Activated naive CD4-positive, alpha-beta T cell treated with anti-CD3 and anti-CD28 coated beads, Interleukin-2, amount 10 ng/mL, durations not matched to agents 7 days and 5 days (primary cell): ENCODE measurements around the gene SLC22A15.

Source experiments
- CTCF ChIA-PET: fragments of 350-600 bp; sonication (Branson Sonifier 250); formaldehyde crosslinking; loops from one replicate; lab custom pipeline; 2021; ENCODE audit warnings: antibody characterized with exemption; lab: Charles Lee
- DNase-seq: peaks from one replicate; pipeline ENCODE4 v3.0.0-alpha.2; 2020
- H3K27ac Mint-ChIP-seq: one replicate; pipeline ENCODE4 v1.8.0; 2021; ENCODE audit warnings: mild to moderate bottlenecking, moderate library complexity, mixed read lengths
- H3K27me3 Mint-ChIP-seq: one replicate; pipeline ENCODE4 v1.8.0; 2021; ENCODE audit warnings: mild to moderate bottlenecking, mixed read lengths
- H3K36me3 Mint-ChIP-seq: one replicate; pipeline ENCODE4 v1.8.0; 2021; ENCODE audit warnings: mixed read lengths
- H3K4me1 Mint-ChIP-seq: one replicate; pipeline ENCODE4 v1.8.0; 2021; ENCODE audit warnings: mixed read lengths
- H3K4me3 Mint-ChIP-seq: one replicate; pipeline ENCODE4 v1.8.0; 2021; ENCODE audit warnings: mild to moderate bottlenecking, moderate library complexity, mixed read lengths
- H3K9me3 Mint-ChIP-seq: one replicate; pipeline ENCODE4 v1.8.0; 2021; ENCODE audit warnings: mixed read lengths

Gene SLC22A15

GRCh38 chr1:115973154-115973553 lies 3.2 kb upstream of the SLC22A15 start:
- CTCF ChIA-PET: no interaction called here
- no peak for DNase-seq
- no peak overlapping the region for H3K4me3 Mint-ChIP-seq
- peaks cover 59% of the 10 kb centered on the region for H3K27me3 Mint-ChIP-seq
- no peaks in the 10 kb centered on the region for H3K36me3 Mint-ChIP-seq
- H3K27ac Mint-ChIP-seq: no peak overlapping the region
- no peaks in the 10 kb centered on the region for H3K9me3 Mint-ChIP-seq
- peaks cover 13% of the 10 kb centered on the region for H3K4me1 Mint-ChIP-seq

GRCh38 chr1:115975569-115976061 lies 698 bp upstream of the SLC22A15 start:
- Mint-ChIP-seq H3K27ac (no peak overlapping the region), H3K36me3 (no peaks in the 10 kb centered on the region), H3K27me3 (peaks cover 57% of the 10 kb centered on the region), H3K4me1 (peaks cover 13% of the 10 kb centered on the region), H3K4me3 (peak overlapping the region; percentile 82), H3K9me3 (no peaks in the 10 kb centered on the region)
- CTCF ChIA-PET: no interaction called here
- no peak for DNase-seq

GRCh38 chr1:115976921-115977498 lies 697 bp downstream of the SLC22A15 start:
- DNase-seq: no peak
- CTCF ChIA-PET: no interaction called here
- peaks cover 13% of the 10 kb centered on the region for H3K4me1 Mint-ChIP-seq
- H3K36me3 Mint-ChIP-seq: no peaks in the 10 kb centered on the region
- H3K27ac Mint-ChIP-seq: no peak overlapping the region
- H3K27me3 Mint-ChIP-seq: peaks cover 60% of the 10 kb centered on the region
- H3K9me3 Mint-ChIP-seq: no peaks in the 10 kb centered on the region
- H3K4me3 Mint-ChIP-seq: peak overlapping the region; percentile 67

- Mint-ChIP-seq H3K4me3 (peak overlapping the region; percentile 67), H3K27me3 (peaks cover 56% of the 10 kb centered on the region), H3K4me1 (peaks cover 13% of the 10 kb centered on the region), H3K36me3 (no peaks in the 10 kb centered on the region), H3K9me3 (no peaks in the 10 kb centered on the region), H3K27ac (no peak overlapping the region)
- CTCF ChIA-PET: interaction anchor here (0.7 to 1.4 kb wide), 3 partner anchors 30 to 443 kb away, joined by 3 to 4 read pairs (median 3); no protein-coding TSS in a partner anchor
- DNase-seq: no peak
Measured at GRCh38 chr1:115977499-115978258, 1.4 kb downstream of the SLC22A15 start.

- peaks cover 13% of the 10 kb centered on the region for H3K4me1 Mint-ChIP-seq
- DNase-seq: no peak
- CTCF ChIA-PET: interaction anchor here (1.2 to 1.4 kb wide), 2 partner anchors 29 to 171 kb away, joined by 3 to 4 read pairs; no protein-coding TSS in a partner anchor
- H3K36me3 Mint-ChIP-seq: no peaks in the 10 kb centered on the region
- peaks cover 51% of the 10 kb centered on the region for H3K27me3 Mint-ChIP-seq
- H3K27ac Mint-ChIP-seq: no peak overlapping the region
- no peak overlapping the region for H3K4me3 Mint-ChIP-seq
- no peaks in the 10 kb centered on the region for H3K9me3 Mint-ChIP-seq
Measured at GRCh38 chr1:115978292-115978941, 2.1 kb downstream of the SLC22A15 start.

GRCh38 chr1:115980156-115980555 lies 3.8 kb downstream of the SLC22A15 start:
- Mint-ChIP-seq H3K9me3 (no peaks in the 10 kb centered on the region), H3K27me3 (peaks cover 46% of the 10 kb centered on the region), H3K4me3 (no peak overlapping the region), H3K4me1 (peaks cover 13% of the 10 kb centered on the region), H3K36me3 (no peaks in the 10 kb centered on the region), H3K27ac (no peak overlapping the region)
- CTCF ChIA-PET: interaction anchor here (1.3 kb wide), 1 partner anchor 209 kb away, joined by 5 read pairs; no protein-coding TSS in a partner anchor
- DNase-seq: no peak

GRCh38 chr1:115980998-115981993 lies 5.0 kb downstream of the SLC22A15 start:
- Mint-ChIP-seq H3K27ac (no peak overlapping the region), H3K36me3 (no peaks in the 10 kb centered on the region), H3K4me1 (peaks cover 6% of the 10 kb centered on the region), H3K27me3 (peaks cover 38% of the 10 kb centered on the region), H3K4me3 (no peak overlapping the region), H3K9me3 (no peaks in the 10 kb centered on the region)
- DNase-seq: peak; percentile 30
- CTCF ChIA-PET: interaction anchor here (0.5 to 3.2 kb wide), 31 partner anchors 11 to 787 kb away, joined by 3 to 17 read pairs (median 4); no protein-coding TSS in a partner anchor

- H3K36me3 Mint-ChIP-seq: no peaks in the 10 kb centered on the region
- no peaks in the 10 kb centered on the region for H3K4me1 Mint-ChIP-seq
- no peak overlapping the region for H3K27ac Mint-ChIP-seq
- no peaks in the 10 kb centered on the region for H3K9me3 Mint-ChIP-seq
- DNase-seq: no peak
- CTCF ChIA-PET: interaction anchor here (1.0 to 3.2 kb wide), 4 partner anchors 24 to 175 kb away, joined by 3 to 15 read pairs (median 4); no protein-coding TSS in a partner anchor
- no peak overlapping the region for H3K4me3 Mint-ChIP-seq
- peaks cover 27% of the 10 kb centered on the region for H3K27me3 Mint-ChIP-seq
Measured at GRCh38 chr1:115982400-115982799, 6.1 kb downstream of the SLC22A15 start.

GRCh38 chr1:115983584-115983983 lies 7.3 kb downstream of the SLC22A15 start:
- no peaks in the 10 kb centered on the region for H3K9me3 Mint-ChIP-seq
- H3K4me1 Mint-ChIP-seq: no peaks in the 10 kb centered on the region
- H3K4me3 Mint-ChIP-seq: no peak overlapping the region
- H3K36me3 Mint-ChIP-seq: no peaks in the 10 kb centered on the region
- DNase-seq: no peak
- CTCF ChIA-PET: interaction anchor here (1.0 to 3.2 kb wide), 6 partner anchors 37 to 266 kb away, joined by 3 to 15 read pairs (median 4); no protein-coding TSS in a partner anchor
- H3K27ac Mint-ChIP-seq: no peak overlapping the region
- peaks cover 15% of the 10 kb centered on the region for H3K27me3 Mint-ChIP-seq

GRCh38 chr1:115987623-115988022 lies 11.3 kb downstream of the SLC22A15 start:
- no peaks in the 10 kb centered on the region for H3K36me3 Mint-ChIP-seq
- no peaks in the 10 kb centered on the region for H3K9me3 Mint-ChIP-seq
- peaks cover 2% of the 10 kb centered on the region for H3K4me1 Mint-ChIP-seq
- CTCF ChIA-PET: no interaction called here
- H3K27ac Mint-ChIP-seq: no peak overlapping the region
- H3K27me3 Mint-ChIP-seq: peaks cover 4% of the 10 kb centered on the region
- no peak for DNase-seq
- no peak overlapping the region for H3K4me3 Mint-ChIP-seq

GRCh38 chr1:115988953-115989352 lies 12.6 kb downstream of the SLC22A15 start:
- Mint-ChIP-seq H3K4me3 (no peak overlapping the region), H3K4me1 (peaks cover 2% of the 10 kb centered on the region), H3K27ac (no peak overlapping the region), H3K27me3 (peaks cover 4% of the 10 kb centered on the region), H3K36me3 (no peaks in the 10 kb centered on the region), H3K9me3 (no peaks in the 10 kb centered on the region)
- no peak for DNase-seq
- CTCF ChIA-PET: no interaction called here

GRCh38 chr1:115989699-115990098 lies 13.4 kb downstream of the SLC22A15 start:
- Mint-ChIP-seq H3K4me3 (no peak overlapping the region), H3K36me3 (no peaks in the 10 kb centered on the region), H3K27ac (no peak overlapping the region), H3K4me1 (peaks cover 2% of the 10 kb centered on the region), H3K9me3 (no peaks in the 10 kb centered on the region), H3K27me3 (peaks cover 4% of the 10 kb centered on the region)
- CTCF ChIA-PET: interaction anchor here (0.6 kb wide), 1 partner anchor 1095 kb away, joined by 3 read pairs; no protein-coding TSS in a partner anchor
- no peak for DNase-seq

GRCh38 chr1:115991909-115992308 lies 15.6 kb downstream of the SLC22A15 start:
- CTCF ChIA-PET: interaction anchor here (0.9 to 2.2 kb wide), 2 partner anchors 11 to 27 kb away, joined by 3 to 11 read pairs; no protein-coding TSS in a partner anchor
- no peaks in the 10 kb centered on the region for H3K9me3 Mint-ChIP-seq

More at GRCh38 chr1:115991909-115992308, 15.6 kb downstream of the SLC22A15 start:
- peaks cover 2% of the 10 kb centered on the region for H3K4me1 Mint-ChIP-seq
- peaks cover 4% of the 10 kb centered on the region for H3K27me3 Mint-ChIP-seq
- H3K36me3 Mint-ChIP-seq: no peaks in the 10 kb centered on the region
- no peak for DNase-seq
- no peak overlapping the region for H3K4me3 Mint-ChIP-seq
- H3K27ac Mint-ChIP-seq: no peak overlapping the region
